ENCODE measurements around the gene NR1I3. TPM values are rescaled to one million over a fixed set of nuclear protein-coding genes. Genes with fewer than 3 reads are reported as not detected.
A peak's percentile ranks its signal among the peaks of the same experiment; 100 is the strongest.

Gene NR1I3
- total RNA-seq, 4 donors from 2014 or later: 1.2 TPM; not detected in 3

GRCh38 chr1:161207173-161207572 is 30.8 kb downstream of the NR1I3 start:
- no peak for DNase-seq (ENCODE audit: low spot score in 2 of 2)
- TF ChIP-seq EP300 (IDR thresholded peaks at IDR 0.05): peak; percentile 91
- TF ChIP-seq CTCF (IDR thresholded peaks at IDR 0.05): no peak
- no peak for TF ChIP-seq POLR2AphosphoS5 (IDR thresholded peaks at IDR 0.05)
- TF ChIP-seq POLR2A (IDR thresholded peaks at IDR 0.05): no peak
- Histone ChIP-seq H3K36me3 (peaks cover 87% of the 10 kb centered on the region), H3K27me3 (no peaks in the 10 kb centered on the region), H3K27ac (peak overlapping the region; percentile 55), H3K4me3 (no peak overlapping the region), H3K4me1 (peaks cover 35% of the 10 kb centered on the region), H3K9me3 (no peaks in the 10 kb centered on the region)
- 68% methylated on average over 8 of the region's 8 CpGs for WGBS

GRCh38 chr1:161206411-161207140 is 31.4 kb downstream of the NR1I3 start:
- TF ChIP-seq EP300 (IDR thresholded peaks at IDR 0.05): no peak
- TF ChIP-seq CTCF (IDR thresholded peaks at IDR 0.05): no peak
- TF ChIP-seq POLR2A (IDR thresholded peaks at IDR 0.05): no peak
- TF ChIP-seq POLR2AphosphoS5 (IDR thresholded peaks at IDR 0.05): no peak
- Histone ChIP-seq H3K9me3 (no peaks in the 10 kb centered on the region), H3K27me3 (no peaks in the 10 kb centered on the region), H3K27ac (peak overlapping the region; percentile 55), H3K4me1 (peaks cover 39% of the 10 kb centered on the region), H3K36me3 (peaks cover 81% of the 10 kb centered on the region), H3K4me3 (no peak overlapping the region)
- DNase-seq (ENCODE audit: low spot score in 2 of 2): no peak
- WGBS: 72% methylated on average over 12 of the region's 12 CpGs

GRCh38 chr1:161201836-161202712 is 35.9 kb downstream of the NR1I3 start, which contains the start of gene NDUFS2:
TSS of gene NDUFS2 (plus strand) at chr1:161202367. CDS start at chr1:161202386, 19 bp downstream.
- Histone ChIP-seq H3K27me3 (no peaks in the 10 kb centered on the region), H3K36me3 (peaks cover 36% of the 10 kb centered on the region), H3K4me3 (peak within 1 kb of the TSS; percentile 64), H3K4me1 (peaks cover 76% of the 10 kb centered on the region), H3K27ac (peak within 1 kb of the TSS; percentile 98), H3K9me3 (no peaks in the 10 kb centered on the region)
- WGBS: 1% methylated on average over 42 of the region's 53 CpGs
- peak; percentile 61 to 71 for TF ChIP-seq POLR2A (IDR thresholded peaks at IDR 0.05)
- TF ChIP-seq POLR2AphosphoS5 (IDR thresholded peaks at IDR 0.05): peak in 2 of 3 donors; percentile 88 to 89
- TF ChIP-seq EP300 (IDR thresholded peaks at IDR 0.05): no peak
- TF ChIP-seq CTCF (IDR thresholded peaks at IDR 0.05): no peak
- peak; percentile 99 to 100 for DNase-seq (ENCODE audit: low spot score in 2 of 2)

GRCh38 chr1:161200992-161201835 is 36.8 kb downstream of the NR1I3 start:
- peaks cover 82% of the 10 kb centered on the region for H3K4me1 ChIP-seq
- peak; percentile 86 to 87 for DNase-seq (ENCODE audit: low spot score in 2 of 2)
- H3K27ac ChIP-seq: peak overlapping the region; percentile 98
- no peaks in the 10 kb centered on the region for H3K9me3 ChIP-seq
- TF ChIP-seq POLR2AphosphoS5 (IDR thresholded peaks at IDR 0.05) (no peak), CTCF (IDR thresholded peaks at IDR 0.05) (no peak), POLR2A (IDR thresholded peaks at IDR 0.05) (no peak), EP300 (IDR thresholded peaks at IDR 0.05) (no peak)
- WGBS: 21% methylated on average over 13 of the region's 13 CpGs
- H3K4me3 ChIP-seq: peak overlapping the region; percentile 64
- H3K27me3 ChIP-seq: no peaks in the 10 kb centered on the region
- peaks cover 28% of the 10 kb centered on the region for H3K36me3 ChIP-seq

Data from suprapubic skin (tissue), 4 donors.